Naive thymus-derived CD4-positive, alpha-beta T cell (primary cell): Measurements from ENCODE around the gene CAMK2D. TPM values are rescaled to one million over a fixed set of nuclear protein-coding genes. Genes with fewer than 3 reads are reported as not detected.
"Not testable (repeated sequence)": the region's sequence is repeated elsewhere in the genome, so short reads cannot be mapped to it uniquely, and the experiment has no call there.

Experiments
- ATAC-seq: fragments of 150-1000 bp; cut with Tn5 transposase; 2 replicates; pipeline ENCODE4 v1.10.0; 2021; ENCODE audit warnings: mild to moderate bottlenecking, moderate library complexity
- CTCF ChIA-PET: fragments of 350-600 bp; sonication (Branson Sonifier 250); formaldehyde crosslinking; loops from one replicate; lab custom pipeline; 2021; ENCODE audit warnings: antibody characterized with exemption; lab: Charles Lee
- POLR2A ChIA-PET: fragments of 350-600 bp; sonication (Branson Sonifier 250); formaldehyde crosslinking; loops from one replicate; lab custom pipeline; 2021; ENCODE audit warnings: antibody characterized with exemption, inconsistent platforms; lab: Charles Lee
- DNase-seq, 9 donors: peaks; one replicate each; pipeline versions ENCODE4 v3.0.0 to v3.0.0-alpha.2; 2020 to 2022; ENCODE audit warnings: mixed read lengths in 1 of 9
- H3K27ac ChIP-seq: one replicate; pipeline ENCODE4 v1.7.0; 2013; ENCODE audit warnings: mild to moderate bottlenecking, low read depth, low read length, moderate library complexity
- H3K27me3 ChIP-seq, 2 donors: one replicate each; pipeline ENCODE4 v1.7.0; 2013; ENCODE audit warnings: low read length in 2 of 2, mild to moderate bottlenecking in 2 of 2, moderate library complexity in 2 of 2; ENCODE audit not compliant: control insufficient read depth in 2 of 2, insufficient read depth in 2 of 2
- H3K36me3 ChIP-seq, 3 experiments: 1 replicate in 2 of 3; 2 replicates in 1 of 3; pipeline ENCODE4 v1.7.0; 2013; ENCODE audit warnings: low read length in 3 of 3, mild to moderate bottlenecking in 3 of 3, moderate library complexity in 1 of 3; ENCODE audit not compliant: insufficient read depth in 3 of 3, control insufficient read depth in 2 of 3
- H3K4me1 ChIP-seq, 2 donors: one replicate each; pipeline ENCODE4 v1.7.0; 2013; ENCODE audit warnings: low read length in 2 of 2, mild to moderate bottlenecking in 2 of 2, moderate library complexity in 1 of 2; ENCODE audit not compliant: control insufficient read depth in 2 of 2, insufficient read depth in 2 of 2
- H3K4me3 ChIP-seq: 2 replicates; pipeline ENCODE4 v1.7.0; 2013; ENCODE audit warnings: mild to moderate bottlenecking, low read length
- H3K9me3 ChIP-seq, 3 experiments: 1 replicate in 2 of 3; 2 replicates in 1 of 3; pipeline ENCODE4 v1.7.0; 2013; ENCODE audit warnings: low read length in 3 of 3; ENCODE audit not compliant: control insufficient read depth in 2 of 3
- H3K27ac Mint-ChIP-seq, 9 donors: one replicate each; pipeline ENCODE4 v1.8.0; 2020 to 2022; ENCODE audit warnings: mixed read lengths in 9 of 9, mild to moderate bottlenecking in 8 of 9, moderate library complexity in 5 of 9, inconsistent platforms in 2 of 9
- H3K27me3 Mint-ChIP-seq, 5 donors: one replicate each; pipeline ENCODE4 v1.8.0; 2021 to 2022; ENCODE audit warnings: mixed read lengths in 5 of 5, mild to moderate bottlenecking in 1 of 5
- H3K36me3 Mint-ChIP-seq, 5 donors: one replicate each; pipeline ENCODE4 v1.8.0; 2020 to 2022; ENCODE audit warnings: mixed read lengths in 5 of 5, mild to moderate bottlenecking in 3 of 5, inconsistent platforms in 1 of 5
- H3K4me1 Mint-ChIP-seq, 7 donors: one replicate each; pipeline ENCODE4 v1.8.0; 2020 to 2022; ENCODE audit warnings: mixed read lengths in 7 of 7, mild to moderate bottlenecking in 3 of 7, inconsistent platforms in 1 of 7
- H3K4me3 Mint-ChIP-seq, 10 donors: one replicate each; pipeline ENCODE4 v1.8.0; 2020 to 2022; ENCODE audit warnings: mild to moderate bottlenecking in 10 of 10, mixed read lengths in 10 of 10, moderate library complexity in 6 of 10, inconsistent platforms in 2 of 10
- H3K9me3 Mint-ChIP-seq, 11 donors: one replicate each; pipeline ENCODE4 v1.8.0; 2020 to 2022; ENCODE audit warnings: mixed read lengths in 11 of 11, mild to moderate bottlenecking in 4 of 11, inconsistent platforms in 1 of 11, moderate library complexity in 1 of 11
- intact Hi-C, 2 donors: fragments of 100-400 bp; cut with micrococcal nuclease; formaldehyde crosslinking; loops; one replicate each; pipeline ENCODE4 v1.15.1; 2023
- polyA plus RNA-seq, 2 donors: library from polyadenylated mRNA; unstranded; fragments of 300-500 nt; fragmentation: Illumina TruSeq; gene quantifications; one replicate each; pipeline ENCODE4 v1.2.3, GENCODE V29; 2021
- total RNA-seq, 6 experiments: library from RNA in 5 of 6; stranded (reverse) in 5 of 6; gene quantifications; 1 replicate in 5 of 6; 2 replicates in 1 of 6; pipeline ENCODE4 v1.2.3 and lab custom pipeline; 2021 to 2026

CAMK2D gene
- total and polyA plus RNA-seq, 7 experiments from 2014 or later, result 13.5 to 41.2 (median 36.1) TPM

DNA sequence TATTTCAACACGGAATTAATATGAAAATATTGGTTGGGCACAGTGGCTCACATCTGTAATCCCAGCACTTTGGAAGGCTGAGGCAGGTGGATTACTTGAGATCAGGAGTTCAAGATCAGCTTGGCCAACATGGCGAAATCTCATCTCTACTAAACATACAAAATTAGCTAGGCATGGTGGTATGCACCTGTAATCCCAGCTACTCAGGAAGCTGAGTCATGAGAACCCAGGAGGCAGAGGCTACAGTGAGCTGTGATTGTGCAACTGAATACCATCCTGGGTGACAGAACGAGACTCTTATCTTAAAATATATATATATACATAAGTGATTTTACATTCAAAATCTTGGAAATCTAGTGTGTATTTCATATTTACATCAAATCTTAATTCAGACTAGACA, 58.9 kb downstream of the CAMK2D start:
- H3K27me3 Mint-ChIP-seq, H3K4me3 ChIP-seq, CTCF ChIA-PET, H3K27me3 ChIP-seq, H3K27ac ChIP-seq, ATAC-seq, intact Hi-C loops, H3K4me1 ChIP-seq, DNase-seq, H3K27ac Mint-ChIP-seq, H3K4me3 Mint-ChIP-seq, H3K9me3 ChIP-seq, H3K9me3 Mint-ChIP-seq, H3K36me3 ChIP-seq: not testable (repeated sequence)
- peaks cover 0 to 21% (median 11%) of the 10 kb centered on the region in 5 donors for H3K36me3 Mint-ChIP-seq
- H3K4me1 Mint-ChIP-seq, result peaks cover 9 to 55% (median 34%) of the 10 kb centered on the region in 7 donors
- POLR2A ChIA-PET, result interaction anchor here (1.0 kb wide), 2 partner anchors 24 to 30 kb away, joined by 3 read pairs; no protein-coding TSS in a partner anchor

DNA sequence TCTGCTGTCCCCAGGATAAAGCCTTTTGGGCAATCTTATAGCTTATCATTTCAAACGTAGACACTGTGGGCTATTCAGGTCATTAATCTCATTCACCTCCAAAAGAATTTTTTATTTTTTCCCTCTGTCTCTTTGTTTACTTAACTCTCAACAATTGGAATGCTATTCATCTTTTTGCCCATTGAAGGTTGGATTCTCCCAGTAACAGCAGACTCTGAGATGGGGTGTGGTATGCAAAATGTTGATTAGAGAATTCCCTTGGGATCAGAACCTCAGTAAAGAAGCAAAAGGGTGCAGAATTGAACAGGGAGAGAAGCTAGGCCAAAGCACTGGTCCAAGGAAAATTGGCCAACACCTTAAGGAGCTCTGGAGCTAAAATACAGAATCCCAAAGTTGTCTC, 60.4 kb downstream of the CAMK2D start:
- ChIA-PET POLR2A (interaction anchor here (0.9 kb wide), 1 partner anchor 17 kb away, joined by 4 read pairs; no protein-coding TSS in a partner anchor), CTCF (interaction anchor here (0.6 to 0.7 kb wide), 3 partner anchors 19 to 1133 kb away, joined by 3 to 5 read pairs (median 3); no protein-coding TSS in a partner anchor)
- Mint-ChIP-seq H3K4me1 (peaks cover 6 to 44% (median 27%) of the 10 kb centered on the region in 7 donors), H3K9me3 (peaks cover 0 to 4% (median 0%) of the 10 kb centered on the region in 11 donors), H3K27ac (peak overlapping the region in 1 of 9 donors; percentile 18), H3K36me3 (peaks cover 0 to 21% (median 11%) of the 10 kb centered on the region in 5 donors), H3K4me3 (no peak overlapping the region), H3K27me3 (no peaks in the 10 kb centered on the region)
- H3K36me3 ChIP-seq, result no peaks in the 10 kb centered on the region
- no peaks in the 10 kb centered on the region for H3K9me3 ChIP-seq
- H3K4me3 ChIP-seq, result no peak overlapping the region
- intact Hi-C loops, result no loop called here
- H3K4me1 ChIP-seq, result no peaks in the 10 kb centered on the region
- ATAC-seq (no peak), DNase-seq (no peak)
- no peaks in the 10 kb centered on the region for H3K27me3 ChIP-seq
- no peak overlapping the region for H3K27ac ChIP-seq

DNA sequence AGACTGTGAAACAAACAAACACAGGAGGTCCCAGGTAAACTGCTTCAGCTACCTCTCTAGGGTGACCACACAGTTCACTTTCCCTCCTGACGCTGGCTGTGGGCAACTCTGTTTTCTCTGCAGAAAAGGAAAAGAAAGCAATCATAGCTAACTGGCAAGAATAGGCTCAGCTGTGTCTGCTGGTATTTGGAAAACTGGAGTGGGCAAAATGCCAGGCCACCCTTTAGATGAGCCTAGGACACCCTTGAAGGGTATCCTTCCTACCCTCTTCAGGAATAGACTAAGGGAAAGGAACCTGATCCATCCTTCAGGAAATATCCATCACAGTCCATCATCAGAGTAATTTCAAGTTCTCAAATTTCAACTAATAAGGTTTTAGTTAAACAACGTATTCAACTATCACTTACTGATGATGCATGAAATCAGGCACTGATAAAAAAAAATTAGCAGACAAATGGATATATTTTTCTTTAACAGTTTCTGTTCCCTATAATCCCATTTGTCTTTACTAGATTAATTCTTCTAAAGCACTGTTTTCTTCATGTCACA, 60.9 kb downstream of the CAMK2D start:
- Mint-ChIP-seq H3K9me3 (peaks cover 0 to 4% (median 0%) of the 10 kb centered on the region in 11 donors), H3K4me3 (no peak overlapping the region), H3K27me3 (no peaks in the 10 kb centered on the region), H3K27ac (no peak overlapping the region), H3K4me1 (peaks cover 6 to 42% (median 22%) of the 10 kb centered on the region in 7 donors), H3K36me3 (peaks cover 0 to 21% (median 11%) of the 10 kb centered on the region in 5 donors)
- H3K9me3 ChIP-seq, result no peaks in the 10 kb centered on the region
- CTCF ChIA-PET, result interaction anchor here (0.6 to 0.7 kb wide), 3 partner anchors 19 to 1132 kb away, joined by 3 to 5 read pairs (median 3); no protein-coding TSS in a partner anchor
- DNase-seq (no peak), ATAC-seq (no peak)
- no peaks in the 10 kb centered on the region for H3K27me3 ChIP-seq
- intact Hi-C loops, result no loop called here
- H3K36me3 ChIP-seq, result no peaks in the 10 kb centered on the region
- H3K27ac ChIP-seq, result no peak overlapping the region
- no peak overlapping the region for H3K4me3 ChIP-seq
- no peaks in the 10 kb centered on the region for H3K4me1 ChIP-seq
- POLR2A ChIA-PET, result interaction anchor here (0.9 kb wide), 1 partner anchor 18 kb away, joined by 4 read pairs; no protein-coding TSS in a partner anchor

DNA sequence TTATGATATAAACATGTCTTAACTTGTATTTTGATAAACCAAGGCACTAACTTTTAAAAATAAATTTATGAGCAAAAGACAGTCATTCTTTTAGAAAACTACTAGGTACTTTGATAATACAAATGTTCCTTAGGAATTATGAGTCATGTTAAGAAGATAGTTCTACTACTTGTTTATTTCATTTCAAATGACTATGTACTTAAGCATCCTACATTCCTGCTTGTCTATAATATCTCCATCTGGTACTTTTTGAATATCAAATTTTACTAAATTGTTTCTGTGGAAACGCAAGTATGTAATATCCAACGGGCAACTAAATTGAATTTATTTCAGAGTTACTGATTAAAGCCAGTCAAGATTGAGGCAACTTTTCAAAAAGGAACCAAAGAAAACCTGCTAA, 61.8 kb downstream of the CAMK2D start:
- ATAC-seq, result no peak
- no peak for DNase-seq
- CTCF ChIA-PET, result no interaction called here
- H3K36me3 Mint-ChIP-seq, result peaks cover 0 to 21% (median 11%) of the 10 kb centered on the region in 5 donors
- no peaks in the 10 kb centered on the region for H3K27me3 ChIP-seq
- no peaks in the 10 kb centered on the region for H3K9me3 ChIP-seq
- no peaks in the 10 kb centered on the region for H3K27me3 Mint-ChIP-seq
- H3K9me3 Mint-ChIP-seq, result peaks cover 0 to 4% (median 0%) of the 10 kb centered on the region in 11 donors
- H3K4me1 ChIP-seq, result no peaks in the 10 kb centered on the region
- peaks cover 6 to 38% (median 19%) of the 10 kb centered on the region in 7 donors for H3K4me1 Mint-ChIP-seq
- H3K27ac Mint-ChIP-seq, result peak overlapping the region in 2 of 9 donors; percentile 36 to 53
- no peaks in the 10 kb centered on the region for H3K36me3 ChIP-seq
- H3K4me3 ChIP-seq, result no peak overlapping the region
- no peak overlapping the region for H3K4me3 Mint-ChIP-seq
- no peak overlapping the region for H3K27ac ChIP-seq
- POLR2A ChIA-PET, result no interaction called here
- intact Hi-C loops, result loop anchor here in 1 of 2 donors (2.0 kb wide), 1 partner anchor 15 kb away; no protein-coding TSS in a partner anchor

DNA sequence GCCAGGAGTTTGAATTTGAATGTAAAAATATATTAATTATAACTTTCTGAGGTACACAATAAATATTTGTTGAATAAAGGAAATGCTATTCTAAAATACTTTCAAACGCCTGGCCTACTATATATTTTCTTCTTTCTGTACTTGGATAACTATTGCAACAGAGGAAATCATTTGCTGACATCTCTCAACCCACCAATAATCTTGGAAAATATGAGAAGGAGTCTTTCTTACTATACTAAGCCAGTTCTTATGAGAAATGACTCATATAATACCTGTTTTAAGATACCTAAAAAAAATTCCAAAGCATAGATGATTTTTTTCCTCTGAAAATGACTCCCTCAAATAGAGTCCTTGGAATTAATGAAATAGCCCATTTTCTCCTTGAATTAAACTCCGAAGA, 64.1 kb downstream of the CAMK2D start:
- CTCF ChIA-PET, result interaction anchor here (0.8 kb wide), 1 partner anchor 62 kb away, joined by 4 read pairs; no protein-coding TSS in a partner anchor
- H3K4me3 ChIP-seq, result no peak overlapping the region
- peak overlapping the region in 1 of 9 donors; percentile 15 for H3K27ac Mint-ChIP-seq
- DNase-seq (no peak), ATAC-seq (no peak)
- H3K27ac ChIP-seq, result no peak overlapping the region
- peaks cover 0 to 4% (median 0%) of the 10 kb centered on the region in 11 donors for H3K9me3 Mint-ChIP-seq
- peaks cover 0 to 33% (median 23%) of the 10 kb centered on the region in 7 donors for H3K4me1 Mint-ChIP-seq
- no peak overlapping the region for H3K4me3 Mint-ChIP-seq
- intact Hi-C loops, result no loop called here
- no peaks in the 10 kb centered on the region for H3K27me3 ChIP-seq
- no peaks in the 10 kb centered on the region for H3K36me3 ChIP-seq
- POLR2A ChIA-PET, result no interaction called here
- peaks cover 0 to 15% (median 5%) of the 10 kb centered on the region in 5 donors for H3K36me3 Mint-ChIP-seq
- H3K4me1 ChIP-seq, result peaks cover 7 to 9% of the 10 kb centered on the region in 2 donors
- H3K9me3 ChIP-seq, result no peaks in the 10 kb centered on the region
- H3K27me3 Mint-ChIP-seq, result no peaks in the 10 kb centered on the region

DNA sequence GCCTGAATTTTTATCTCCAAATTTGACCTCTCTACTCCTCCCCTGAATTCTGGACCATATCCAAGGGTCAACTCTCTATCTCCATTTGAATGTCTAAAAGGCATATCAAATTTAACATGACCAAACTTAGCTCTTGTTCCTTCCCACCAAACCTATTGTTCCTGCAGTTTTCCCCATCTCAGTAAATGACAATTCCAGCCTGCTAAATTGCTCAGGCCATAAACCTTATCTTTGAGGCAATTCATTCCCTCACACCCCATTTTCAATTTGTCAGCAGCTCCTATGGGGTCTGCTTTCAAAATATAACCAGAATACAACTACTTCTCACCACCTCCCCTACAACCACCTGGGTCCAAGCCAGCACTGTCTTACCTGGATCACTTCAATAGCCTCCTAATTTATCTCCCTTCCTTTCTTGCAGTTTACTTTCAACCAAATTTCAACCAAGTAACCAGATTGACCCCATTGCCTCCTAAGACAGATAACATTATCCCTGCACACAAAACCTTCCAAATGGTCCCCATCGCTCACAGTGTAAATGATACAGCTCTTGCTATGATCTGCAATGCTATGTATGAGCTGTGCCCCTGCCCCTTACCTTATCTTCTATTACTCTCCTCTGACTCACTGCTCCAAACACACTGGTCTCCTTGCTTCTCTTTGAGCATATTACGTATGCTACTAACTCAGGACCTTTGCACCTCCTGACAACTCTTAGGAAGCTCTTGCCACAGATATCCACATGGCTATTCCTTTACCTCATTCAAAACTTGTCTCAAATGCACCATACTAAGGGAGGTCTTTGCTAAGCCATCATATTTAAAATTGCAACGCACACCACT, 66.0 kb downstream of the CAMK2D start:
- H3K36me3 Mint-ChIP-seq, result peaks cover 0 to 17% (median 7%) of the 10 kb centered on the region in 5 donors
- no peaks in the 10 kb centered on the region for H3K9me3 Mint-ChIP-seq
- ATAC-seq, result no peak
- H3K4me3 Mint-ChIP-seq, result no peak overlapping the region
- no peaks in the 10 kb centered on the region for H3K27me3 Mint-ChIP-seq
- Histone ChIP-seq H3K36me3 (no peaks in the 10 kb centered on the region), H3K4me3 (no peak overlapping the region), H3K9me3 (no peaks in the 10 kb centered on the region), H3K27ac (no peak overlapping the region), H3K4me1 (peaks cover 7 to 9% of the 10 kb centered on the region in 2 donors), H3K27me3 (no peaks in the 10 kb centered on the region)
- intact Hi-C loops, result no loop called here
- CTCF ChIA-PET, result interaction anchor here (0.6 kb wide), 1 partner anchor 302 kb away, joined by 4 read pairs; no protein-coding TSS in a partner anchor
- H3K27ac Mint-ChIP-seq, result no peak overlapping the region
- POLR2A ChIA-PET, result no interaction called here
- no peak for DNase-seq
- H3K4me1 Mint-ChIP-seq, result peaks cover 2 to 31% (median 16%) of the 10 kb centered on the region in 7 donors
